ENCODE measurements around the gene JAKMIP2. TPM values are rescaled to one million over a fixed set of nuclear protein-coding genes. Genes with fewer than 3 reads are reported as not detected.

JAKMIP2 gene
- total and polyA plus RNA-seq, 10 of the 15 experiments (the other 5 are each of a cell fraction or from before 2014, with no cell fraction given), result 0.51 to 1.8 (median 0.89) TPM

GRCh38 chr5:147809830-147810666 lies 27.5 kb upstream of the JAKMIP2 start (continued):
- TF ChIP-seq CBFB (IDR thresholded peaks at IDR 0.05; ENCODE audit: low read depth), result no peak

GRCh38 chr5:147805030-147805454 lies 22.5 kb upstream of the JAKMIP2 start:
- Histone ChIP-seq H3K27me3 (replicated peaks in 1 of 2; ENCODE audit: control insufficient read depth in 2 of 2, insufficient read depth in 2 of 2, low read length in 1 of 2) (no peaks in the 10 kb centered on the region), H3K36me3 (ENCODE audit: control insufficient read depth in 2 of 2, insufficient read depth in 2 of 2, low read length in 1 of 2) (no peaks in the 10 kb centered on the region), H3K4me2 (ENCODE audit: control insufficient read depth, insufficient read depth) (no peak overlapping the region), H3K9ac (ENCODE audit: control insufficient read depth, insufficient read depth, low read length) (no peak overlapping the region), H3K4me1 (ENCODE audit: control insufficient read depth, insufficient read depth, low read length) (no peaks in the 10 kb centered on the region; the same call in 1 of the 2 replicates), H2AFZ (ENCODE audit: control insufficient read depth, low read depth, low read length) (no peak overlapping the region), H3K9me3 (replicated peaks; ENCODE audit: control insufficient read depth, insufficient read depth, low read length) (no peaks in the 10 kb centered on the region), H3K4me3 (no peak overlapping the region), H3K27ac (ENCODE audit: control insufficient read depth, insufficient read depth) (no peak overlapping the region), H3K79me2 (ENCODE audit: control insufficient read depth, insufficient read depth, low read length) (no peaks in the 10 kb centered on the region), H4K20me1 (ENCODE audit: control insufficient read depth, insufficient read depth) (no peaks in the 10 kb centered on the region)
- ChIA-PET SMC1A (ENCODE audit: uncharacterized antibody, unreplicated experiment) (interaction anchor here (0.6 kb wide), 1 partner anchor 53 kb away, joined by 3 read pairs; no protein-coding TSS in a partner anchor), POLR2A (no interaction called here), CTCF (interaction anchor here (1.2 kb wide), 1 partner anchor 138 kb away, joined by 3 read pairs; no protein-coding TSS in a partner anchor), RAD21 (ENCODE audit: unreplicated experiment) (interaction anchor here (0.7 kb wide), 1 partner anchor 43 kb away, joined by 3 read pairs; no protein-coding TSS in a partner anchor)
- no peak for DNase-seq (ENCODE audit: low read depth, low spot score)
- in situ Hi-C loops (cut with MboI), result no loop called here
- TF ChIP-seq ETV6 (conservative IDR thresholded peaks at IDR 0.05 in 1 of 2, IDR thresholded peaks at IDR 0.05 in 1 of 2; ENCODE audit: borderline replicate concordance in 1 of 2, low read depth in 1 of 2) (peak in 1 of 2 experiments; percentile 67; a peak in 1 of 4 replicates), ATF7 (IDR thresholded peaks at IDR 0.05; ENCODE audit: low read depth) (peak; percentile 60), HDAC2 (IDR thresholded peaks at IDR 0.05) (no peak), PRDM15 (CRISPR knock-in tag; IDR thresholded peaks at IDR 0.05) (no peak), SPI1 (IDR thresholded peaks at IDR 0.05; ENCODE audit: borderline replicate concordance, insufficient read depth, low read depth, low read length) (peak; percentile 40; the same call in 1 of the 2 replicates), ZNF384 (IDR thresholded peaks at IDR 0.05; ENCODE audit: borderline replicate concordance, low read depth, low read length) (peak; percentile 84), EGR1 (IDR thresholded peaks at IDR 0.05; ENCODE audit: borderline replicate concordance in 1 of 2, low read depth in 2 of 2, low read length in 2 of 2) (peak in 1 of 2 experiments; percentile 48; a peak in 2 of 3 replicates), ZSCAN29 (IDR thresholded peaks at IDR 0.05) (no peak), RUNX3 (IDR thresholded peaks at IDR 0.05; ENCODE audit: low read length) (peak; percentile 80), SRF (IDR thresholded peaks at IDR 0.05; ENCODE audit: low read depth in 2 of 2, low read length in 2 of 2) (no peak)
- WGBS (ENCODE audit: insufficient coverage, insufficient replicate concordance, low lambda C conversion rate, missing lambda C conversion rate), result 0% methylated on average over 5 of the region's 6 CpGs
- peak; percentile 91 for ATAC-seq
- intact Hi-C loops (cut with micrococcal nuclease; ENCODE audit: unreplicated experiment), result no loop called here
- no peak for FAIRE-seq
- no TSS peak for BruUV-seq (replicated peaks)

All from GM12878 (cell line).